GM12875 (cell line): ENCODE results near the gene KIAA1614.

Experiments
- H3K4me3 ChIP-seq: one replicate; pipeline ENCODE4 v1.5.1; 2011; ENCODE audit warnings: low read depth, low read length, control low read depth
- TF ChIP-seq, protein P1 (sequence below): IDR thresholded peaks from 2 replicates; pipeline ENCODE4 v1.5.1; 2011; ENCODE audit warnings: low read depth, mild to moderate bottlenecking, control low read depth, inconsistent platforms, low read length, moderate library complexity, borderline replicate concordance; ENCODE audit not compliant: insufficient read depth

The KIAA1614 gene

DNA sequence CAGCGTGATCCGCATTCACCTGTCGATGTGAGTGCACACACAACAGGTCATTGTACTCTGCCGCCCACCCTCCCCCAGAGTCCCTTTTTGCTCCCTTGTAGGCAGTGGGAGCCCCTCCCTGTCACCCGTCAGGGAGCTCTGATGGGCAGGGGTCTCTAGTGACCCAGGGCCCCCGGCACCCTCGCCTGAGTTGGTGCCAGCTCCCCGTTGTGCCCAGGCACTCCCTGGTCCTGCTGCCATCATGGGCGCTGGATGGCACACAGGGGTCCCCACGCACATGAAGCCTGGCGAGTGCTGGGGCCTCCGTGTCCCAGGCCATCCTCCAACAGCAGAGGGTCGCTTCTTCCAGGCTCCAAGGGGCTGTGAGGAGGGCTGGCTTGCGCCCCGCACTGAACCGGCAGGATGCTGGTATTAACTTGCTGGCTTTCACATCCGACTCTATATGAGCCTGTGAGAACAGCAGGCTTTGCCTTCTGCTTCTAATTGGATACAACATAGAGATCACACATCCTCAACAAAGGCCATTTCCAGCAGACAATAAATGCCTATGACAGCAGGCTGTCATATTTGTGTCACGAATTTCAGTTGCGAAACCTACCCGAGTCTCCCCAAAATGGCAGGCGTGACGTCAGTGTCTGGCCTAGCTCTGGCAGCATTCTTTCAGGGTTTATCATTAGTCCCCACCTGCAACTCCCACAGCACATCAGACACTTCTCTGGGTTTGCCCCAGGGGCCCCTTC lies 35.4 kb downstream of the KIAA1614 start:
- H3K4me3 ChIP-seq, result no peak overlapping the region
- TF ChIP-seq, protein P1, sequence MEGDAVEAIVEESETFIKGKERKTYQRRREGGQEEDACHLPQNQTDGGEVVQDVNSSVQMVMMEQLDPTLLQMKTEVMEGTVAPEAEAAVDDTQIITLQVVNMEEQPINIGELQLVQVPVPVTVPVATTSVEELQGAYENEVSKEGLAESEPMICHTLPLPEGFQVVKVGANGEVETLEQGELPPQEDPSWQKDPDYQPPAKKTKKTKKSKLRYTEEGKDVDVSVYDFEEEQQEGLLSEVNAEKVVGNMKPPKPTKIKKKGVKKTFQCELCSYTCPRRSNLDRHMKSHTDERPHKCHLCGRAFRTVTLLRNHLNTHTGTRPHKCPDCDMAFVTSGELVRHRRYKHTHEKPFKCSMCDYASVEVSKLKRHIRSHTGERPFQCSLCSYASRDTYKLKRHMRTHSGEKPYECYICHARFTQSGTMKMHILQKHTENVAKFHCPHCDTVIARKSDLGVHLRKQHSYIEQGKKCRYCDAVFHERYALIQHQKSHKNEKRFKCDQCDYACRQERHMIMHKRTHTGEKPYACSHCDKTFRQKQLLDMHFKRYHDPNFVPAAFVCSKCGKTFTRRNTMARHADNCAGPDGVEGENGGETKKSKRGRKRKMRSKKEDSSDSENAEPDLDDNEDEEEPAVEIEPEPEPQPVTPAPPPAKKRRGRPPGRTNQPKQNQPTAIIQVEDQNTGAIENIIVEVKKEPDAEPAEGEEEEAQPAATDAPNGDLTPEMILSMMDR, result no peak

DNA sequence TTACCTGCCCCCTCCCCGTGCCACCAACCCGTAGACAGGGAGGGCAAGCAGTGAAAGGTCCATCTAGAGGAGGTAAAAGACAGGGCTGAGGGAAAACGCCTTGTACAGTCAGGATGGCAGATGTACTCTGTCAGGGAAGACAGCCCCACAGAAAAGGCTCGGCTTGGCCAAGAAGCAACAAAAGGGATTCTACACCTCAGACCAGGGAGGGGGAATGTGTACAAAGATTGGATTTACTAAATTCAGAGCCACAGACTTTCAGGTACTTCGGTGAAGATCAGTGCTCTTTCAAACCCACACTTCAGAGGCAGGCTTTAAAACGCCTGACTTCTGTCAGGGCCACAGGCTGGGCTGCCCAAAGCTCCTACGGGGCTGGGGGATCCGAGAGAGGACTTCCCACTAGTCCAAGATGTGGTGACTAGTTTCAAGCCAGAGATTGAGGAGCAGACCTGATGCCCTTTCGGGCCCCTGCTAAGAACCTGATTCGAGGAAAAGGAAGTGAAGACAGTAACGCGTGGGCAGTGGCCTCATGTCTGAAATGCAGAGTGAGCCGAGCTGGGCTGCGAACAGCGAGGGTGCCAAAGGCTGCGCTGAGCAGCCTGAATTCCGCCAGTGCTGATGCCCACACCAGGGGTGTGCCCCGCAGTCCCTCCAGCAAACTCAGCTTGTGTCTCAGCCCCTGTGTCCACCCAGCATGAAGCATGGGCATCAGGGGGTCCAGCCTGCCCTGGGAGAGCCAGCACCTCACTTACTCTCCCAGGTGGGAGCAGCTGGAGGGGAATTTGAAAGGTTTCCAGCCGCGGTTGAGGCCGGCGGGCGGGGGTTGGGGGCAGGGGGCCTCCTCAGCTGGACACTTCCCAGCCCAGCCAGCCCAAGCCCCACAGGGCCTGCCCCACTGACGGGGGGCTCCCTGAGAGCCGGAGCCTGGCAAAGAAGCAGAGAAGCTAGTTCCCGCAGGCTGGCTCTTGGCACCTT lies 36.2 kb downstream of the KIAA1614 start:
- TF ChIP-seq, protein P1, result no peak
- H3K4me3 ChIP-seq, result no peak overlapping the region

DNA sequence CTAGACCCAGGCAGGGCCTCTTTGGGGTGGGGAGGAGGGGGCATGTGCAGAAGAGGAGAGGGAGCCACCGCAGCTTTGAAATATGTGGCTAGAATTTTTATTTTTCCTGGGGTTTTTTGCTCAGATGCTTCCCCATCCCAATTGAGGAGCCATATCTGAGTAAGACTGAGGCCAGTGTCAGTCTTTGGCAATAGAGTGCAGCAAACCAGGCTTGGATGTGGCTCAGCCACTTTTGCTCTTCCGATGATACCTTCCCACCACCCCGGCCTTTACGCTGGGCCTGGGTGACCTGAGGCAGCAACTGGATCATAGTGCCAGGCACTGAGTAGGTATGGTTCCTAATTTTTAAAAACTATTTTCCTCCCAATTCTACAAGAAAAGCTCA lies 36.9 kb downstream of the KIAA1614 start:
- H3K4me3 ChIP-seq, result no peak overlapping the region
- TF ChIP-seq, protein P1, result no peak

DNA sequence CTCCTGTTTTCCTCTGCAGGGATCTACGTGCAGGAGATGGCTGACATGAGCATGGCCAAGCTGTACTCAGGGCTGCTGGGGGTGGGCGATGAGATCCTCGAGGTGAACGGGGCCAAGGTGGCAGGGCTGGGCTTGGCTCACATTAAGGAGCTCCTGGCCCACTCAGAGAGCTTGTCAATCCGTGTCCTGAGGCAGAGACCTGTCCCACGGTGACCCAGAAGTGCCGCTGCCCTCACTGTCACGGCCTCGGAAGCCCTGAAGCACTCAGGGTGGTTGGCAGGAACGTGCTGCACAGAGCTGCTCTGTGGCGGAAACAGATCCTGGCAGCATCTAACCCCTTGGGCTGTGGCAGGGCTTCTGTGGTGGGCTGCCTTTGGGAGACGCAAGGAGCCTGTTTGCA lies 37.6 kb downstream of the KIAA1614 start:
- H3K4me3 ChIP-seq, result no peak overlapping the region
- TF ChIP-seq, protein P1, result no peak

DNA sequence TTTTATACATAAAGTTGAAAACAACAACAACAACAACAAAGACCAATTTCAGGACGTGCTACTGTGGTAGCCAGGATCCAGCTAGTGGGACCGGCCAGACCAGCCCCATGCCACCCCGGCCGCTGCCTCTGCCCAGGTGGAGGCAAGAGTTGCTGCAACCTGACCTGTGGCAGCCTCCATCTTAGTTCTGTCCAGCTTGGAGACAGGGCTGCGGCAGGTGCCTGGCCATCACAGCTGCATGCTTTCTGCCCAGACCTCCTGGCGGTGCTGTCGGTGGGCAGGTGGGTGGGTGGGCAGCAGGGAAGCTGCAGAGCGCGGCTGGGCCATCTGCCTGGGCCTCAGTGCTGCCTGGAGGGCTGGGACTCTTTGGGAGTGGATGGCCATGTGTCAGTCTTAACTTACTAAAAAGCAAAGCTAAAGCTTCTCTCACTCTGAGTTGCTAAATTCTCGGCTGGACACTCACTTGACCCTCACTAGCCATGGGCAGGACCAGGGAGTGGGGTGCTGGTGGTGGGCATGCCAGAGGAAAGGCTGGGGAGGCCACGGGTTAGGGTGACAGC lies 38.6 kb downstream of the KIAA1614 start:
- TF ChIP-seq, protein P1, result no peak
- no peak overlapping the region for H3K4me3 ChIP-seq

DNA sequence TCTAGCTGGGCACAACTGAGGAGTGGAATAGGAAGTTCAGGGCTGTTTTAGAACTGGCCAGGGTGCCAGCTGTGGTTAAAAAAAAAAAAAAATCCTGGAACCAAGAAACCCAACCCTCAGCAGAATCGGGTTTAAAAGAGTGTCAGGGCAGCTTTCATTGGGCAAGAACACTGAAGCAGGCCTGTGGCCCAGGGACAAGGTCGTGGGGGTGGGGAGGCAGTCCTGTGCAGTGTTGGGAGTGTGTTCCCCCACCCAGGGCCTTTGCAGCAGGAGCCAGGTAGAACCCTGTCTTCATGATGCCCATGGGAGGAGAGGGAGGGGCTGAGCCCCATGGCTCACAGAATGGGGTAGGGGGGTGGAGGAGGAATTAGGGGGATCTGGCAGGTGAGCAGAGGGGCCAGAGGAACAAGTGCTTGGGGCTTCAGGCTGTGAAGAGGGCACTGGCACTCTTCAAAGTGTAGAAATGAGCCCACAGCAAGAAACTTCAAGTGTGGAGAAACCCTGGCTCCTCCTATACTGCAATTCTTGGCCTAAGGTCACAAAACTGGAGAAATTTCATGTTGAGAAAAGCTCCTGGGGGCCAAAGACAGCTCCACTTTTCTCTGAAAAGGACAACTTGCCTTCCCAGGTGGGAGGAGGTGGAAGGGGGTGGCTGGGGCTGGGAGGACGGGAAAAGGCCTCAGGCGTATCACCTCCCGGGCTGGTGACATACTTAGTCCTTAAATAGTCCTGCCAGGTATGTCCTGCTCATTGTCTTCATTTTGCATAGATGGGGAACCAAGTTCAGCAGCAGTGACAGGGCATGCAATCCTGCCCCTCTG lies 39.3 kb downstream of the KIAA1614 start:
- TF ChIP-seq, protein P1, result no peak
- H3K4me3 ChIP-seq, result no peak overlapping the region
